B cell (primary cell): ENCODE data around the gene SKP2.

Experiments
- EZH2 ChIP-seq: IDR thresholded peaks from 2 replicates; pipeline ENCODE4 v1.6.1; 2012; ENCODE audit warnings: borderline replicate concordance, low read depth, mild to moderate bottlenecking, moderate library complexity, low read length; ENCODE audit not compliant: insufficient read depth, poor library complexity, severe bottlenecking
- TF ChIP-seq, protein P1 (sequence below): fragments of 200-600 bp; IDR thresholded peaks from one replicate; pipeline ENCODE4 v1.8.0; 2022; ENCODE audit warnings: antibody characterized with exemption, mild to moderate bottlenecking

DNA sequence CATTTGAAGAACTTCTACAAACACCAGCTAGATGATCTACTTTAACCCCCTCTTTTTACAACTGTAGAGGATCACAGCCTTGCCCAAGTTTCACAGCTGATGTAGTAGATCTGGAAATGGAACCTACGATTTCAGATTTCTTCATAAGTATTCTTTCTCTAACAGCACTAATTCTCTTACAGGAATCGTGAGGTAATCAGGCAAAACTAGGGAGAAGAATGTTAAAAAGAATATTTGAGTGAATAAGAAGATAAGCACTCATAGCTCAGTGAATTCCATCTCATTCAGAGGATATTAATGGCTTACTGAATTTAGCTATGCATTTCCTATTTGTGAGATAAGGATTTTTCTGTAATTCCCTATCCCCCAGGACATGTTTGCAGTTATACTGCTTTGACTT, 47.7 kb downstream of the SKP2 start:
- TF ChIP-seq, protein P1, sequence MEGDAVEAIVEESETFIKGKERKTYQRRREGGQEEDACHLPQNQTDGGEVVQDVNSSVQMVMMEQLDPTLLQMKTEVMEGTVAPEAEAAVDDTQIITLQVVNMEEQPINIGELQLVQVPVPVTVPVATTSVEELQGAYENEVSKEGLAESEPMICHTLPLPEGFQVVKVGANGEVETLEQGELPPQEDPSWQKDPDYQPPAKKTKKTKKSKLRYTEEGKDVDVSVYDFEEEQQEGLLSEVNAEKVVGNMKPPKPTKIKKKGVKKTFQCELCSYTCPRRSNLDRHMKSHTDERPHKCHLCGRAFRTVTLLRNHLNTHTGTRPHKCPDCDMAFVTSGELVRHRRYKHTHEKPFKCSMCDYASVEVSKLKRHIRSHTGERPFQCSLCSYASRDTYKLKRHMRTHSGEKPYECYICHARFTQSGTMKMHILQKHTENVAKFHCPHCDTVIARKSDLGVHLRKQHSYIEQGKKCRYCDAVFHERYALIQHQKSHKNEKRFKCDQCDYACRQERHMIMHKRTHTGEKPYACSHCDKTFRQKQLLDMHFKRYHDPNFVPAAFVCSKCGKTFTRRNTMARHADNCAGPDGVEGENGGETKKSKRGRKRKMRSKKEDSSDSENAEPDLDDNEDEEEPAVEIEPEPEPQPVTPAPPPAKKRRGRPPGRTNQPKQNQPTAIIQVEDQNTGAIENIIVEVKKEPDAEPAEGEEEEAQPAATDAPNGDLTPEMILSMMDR: no peak
- TF ChIP-seq EZH2: no peak
